Small intestine (tissue), 7 donors: ENCODE data around the gene SGIP1. TPM values are rescaled to one million over a fixed set of nuclear protein-coding genes. Genes with fewer than 3 reads are reported as not detected.
"Not testable (repeated sequence)": the region's sequence is repeated elsewhere in the genome, so short reads cannot be mapped to it uniquely, and the experiment has no call there.

ENCODE experiments used
- DNase-seq, 2 donors: peaks; one replicate each; pipeline versions ENCODE4 v3.0.0 to v3.0.0-alpha.2; 2013
- FAIRE-seq: peaks from 2 replicates; lab custom pipeline; 2012; peaks lifted over from hg19 to GRCh38; lab: Jason Lieb, UNC
- H3K27ac ChIP-seq, 3 donors: one replicate each; pipeline ENCODE4 v1.5.1; 2013; ENCODE audit warnings: low read length in 2 of 3, mild to moderate bottlenecking in 2 of 3, control low read depth in 1 of 3, inconsistent platforms in 1 of 3, low read depth in 1 of 3, moderate library complexity in 1 of 3
- H3K27me3 ChIP-seq, 3 donors: one replicate each; pipeline ENCODE4 v1.6.1; 2013; ENCODE audit warnings: low read length in 3 of 3, inconsistent platforms in 1 of 3; ENCODE audit not compliant: control insufficient read depth in 3 of 3, insufficient read depth in 3 of 3
- H3K36me3 ChIP-seq, 3 donors: one replicate each; pipeline ENCODE4 v1.6.1; 2013; ENCODE audit warnings: low read length in 3 of 3, inconsistent platforms in 1 of 3, low read depth in 1 of 3, mild to moderate bottlenecking in 1 of 3, moderate library complexity in 1 of 3; ENCODE audit not compliant: control insufficient read depth in 3 of 3, insufficient read depth in 2 of 3
- H3K4me1 ChIP-seq, 3 donors: one replicate each; pipeline ENCODE4 v1.6.1; 2013; ENCODE audit warnings: low read length in 2 of 3, inconsistent platforms in 1 of 3, low read depth in 1 of 3, mild to moderate bottlenecking in 1 of 3, moderate library complexity in 1 of 3; ENCODE audit not compliant: control insufficient read depth in 3 of 3, insufficient read depth in 2 of 3
- H3K4me3 ChIP-seq, 3 donors: one replicate each; pipeline ENCODE4 v1.5.1; 2013; ENCODE audit warnings: low read length in 3 of 3, control low read depth in 1 of 3, inconsistent platforms in 1 of 3, low read depth in 1 of 3, mild to moderate bottlenecking in 1 of 3, moderate library complexity in 1 of 3
- H3K9me3 ChIP-seq, 2 donors: one replicate each; pipeline ENCODE4 v1.6.1; 2013; ENCODE audit warnings: low read depth in 1 of 2, low read length in 1 of 2; ENCODE audit not compliant: control insufficient read depth in 2 of 2, insufficient read depth in 1 of 2
- WGBS, 3 donors: extraction: QIAGEN DNeasy Blood & Tissue Kit; methylation state at CpG; one replicate each; pipeline ENCODE4 v1.1.7; 2013; 5-methylcytosine and 5-hydroxymethylcytosine counted together
- polyA plus RNA-seq, 4 donors: library from polyadenylated mRNA; stranded (reverse) in 3 of 4; unstranded in 1 of 4; fragments of 200-250 nt in 3 of 4; fragments of 120-200 nt in 1 of 4; gene quantifications; one replicate each; pipeline versions ENCODE4 v1.2.1 to v1.2.3, GENCODE V29; 2013
- donor health status: healthy with polysubstance abuse.
- donor health status: control.
- donor health status: control.
- donor health status: Bipolar disorder and iron deficiency.
- donor health status: healthy.

Gene SGIP1
- polyA plus RNA-seq, 4 donors: 1.6 to 2.2 TPM; not detected in 2

GRCh38 chr1:66704177-66704875 lies 170.4 kb downstream of the SGIP1 start:
- 82 to 85% (median 83%) methylated on average over 4 of the region's 4 CpGs for WGBS, 3 donors
- H3K27me3 ChIP-seq: no peaks in the 10 kb centered on the region
- no peak overlapping the region for H3K4me3 ChIP-seq
- H3K9me3 ChIP-seq: no peaks in the 10 kb centered on the region
- no peak for FAIRE-seq
- no peaks in the 10 kb centered on the region for H3K36me3 ChIP-seq
- no peak for DNase-seq
- H3K4me1 ChIP-seq: no peaks in the 10 kb centered on the region
- H3K27ac ChIP-seq: no peak overlapping the region

DNA sequence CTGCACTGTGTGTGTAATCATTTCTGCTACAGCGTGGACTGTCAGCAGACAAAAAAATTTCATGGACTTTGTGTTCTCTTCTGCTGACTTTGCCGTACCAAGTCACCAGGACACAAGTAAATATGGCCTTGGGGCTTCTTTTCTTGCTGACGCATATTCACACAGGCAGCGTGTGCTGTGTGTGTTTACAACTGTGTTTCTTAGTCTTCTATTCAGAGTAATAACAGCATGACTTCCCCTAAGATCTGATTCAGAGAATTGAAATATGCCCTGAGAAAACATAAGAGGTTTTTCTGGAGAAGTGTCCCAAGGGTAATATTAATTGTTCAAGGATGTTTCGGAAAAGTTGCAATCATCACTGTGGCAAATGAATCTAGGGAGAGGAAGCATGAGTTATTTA lies 171.2 kb downstream of the SGIP1 start:
- Histone ChIP-seq H3K9me3 (no peaks in the 10 kb centered on the region), H3K4me1 (no peaks in the 10 kb centered on the region), H3K27ac (peak overlapping the region in 1 of 3 donors; percentile 52), H3K27me3 (no peaks in the 10 kb centered on the region), H3K4me3 (no peak overlapping the region), H3K36me3 (no peaks in the 10 kb centered on the region)
- FAIRE-seq (no peak), DNase-seq (peak in 1 of 2 donors; percentile 66)
- 57 to 64% (median 63%) methylated on average over 5 of the region's 5 CpGs for WGBS, 3 donors

DNA sequence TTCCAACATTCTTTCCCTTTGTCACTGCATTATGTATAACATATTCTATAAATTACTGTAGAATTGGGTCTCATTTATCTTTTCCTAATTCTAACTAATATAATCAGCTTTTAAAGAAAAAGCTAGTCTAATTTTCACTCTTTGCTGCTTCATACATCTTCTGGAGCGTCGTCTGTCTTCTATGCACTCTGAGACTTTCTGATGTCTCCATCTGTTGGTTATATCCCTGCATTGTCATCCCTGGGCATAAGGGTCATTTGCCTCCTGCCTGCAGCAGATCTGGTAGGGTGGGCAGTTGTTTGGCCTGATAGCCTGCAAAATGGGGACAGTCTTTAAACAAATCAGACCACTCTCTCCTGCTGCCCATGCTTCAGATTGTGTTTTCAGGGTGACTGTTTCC lies 177.5 kb downstream of the SGIP1 start:
- WGBS, 3 donors: 16 to 41% (median 25%) methylated on average over 2 of the region's 2 CpGs
- DNase-seq: no peak
- H3K4me3 ChIP-seq: no peak overlapping the region
- no peaks in the 10 kb centered on the region for H3K36me3 ChIP-seq
- no peaks in the 10 kb centered on the region for H3K9me3 ChIP-seq
- H3K27me3 ChIP-seq: no peaks in the 10 kb centered on the region
- no peak for FAIRE-seq
- no peak overlapping the region for H3K27ac ChIP-seq
- no peaks in the 10 kb centered on the region for H3K4me1 ChIP-seq

DNA sequence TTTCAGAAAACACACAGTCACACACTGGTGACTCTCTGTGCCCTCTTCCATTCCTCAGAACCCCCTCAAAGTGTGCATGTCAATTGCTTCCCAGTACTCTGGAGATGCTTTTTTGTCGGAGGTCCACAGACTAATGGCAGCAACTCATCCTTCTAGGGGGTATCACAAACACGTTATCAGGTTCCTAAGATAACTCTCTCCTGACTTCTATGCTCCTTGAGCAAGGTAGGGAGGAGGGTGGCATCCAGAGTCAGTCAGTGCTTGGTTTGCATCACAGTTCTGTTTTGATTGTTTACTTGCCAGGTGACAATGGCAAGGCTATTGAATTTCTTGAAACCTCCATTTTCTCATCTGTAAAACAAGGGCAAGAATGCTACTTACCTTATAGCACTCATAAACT lies 178.9 kb downstream of the SGIP1 start:
- H3K4me3 ChIP-seq: no peak overlapping the region
- H3K27ac ChIP-seq: no peak overlapping the region
- FAIRE-seq (no peak), DNase-seq (no peak)
- WGBS, 3 donors: 34 to 54% (median 36%) methylated on average over 2 of the region's 2 CpGs
- no peaks in the 10 kb centered on the region for H3K4me1 ChIP-seq
- no peaks in the 10 kb centered on the region for H3K36me3 ChIP-seq
- H3K9me3 ChIP-seq: no peaks in the 10 kb centered on the region
- H3K27me3 ChIP-seq: no peaks in the 10 kb centered on the region

DNA sequence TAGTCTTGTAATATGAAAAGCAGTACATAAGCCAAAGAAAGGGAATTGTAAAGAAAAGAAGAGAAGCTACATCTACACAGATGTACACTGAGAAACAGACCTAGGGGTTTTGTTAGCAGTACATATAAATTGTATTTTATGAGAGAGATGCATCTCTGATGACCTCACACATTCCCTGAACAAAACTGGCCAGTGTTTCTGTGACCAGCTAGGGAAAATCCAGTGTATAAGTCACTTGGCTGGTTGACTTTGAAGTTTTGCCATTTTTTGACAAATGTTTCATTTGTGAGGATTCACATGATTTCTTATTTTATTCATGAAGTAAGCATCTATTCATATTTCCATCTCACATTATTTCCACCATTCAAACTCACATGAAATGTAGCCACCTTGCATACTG lies 190.0 kb downstream of the SGIP1 start:
- Histone ChIP-seq H3K36me3 (no peaks in the 10 kb centered on the region), H3K27ac (no peak overlapping the region), H3K9me3 (no peaks in the 10 kb centered on the region), H3K27me3 (no peaks in the 10 kb centered on the region), H3K4me3 (no peak overlapping the region), H3K4me1 (no peaks in the 10 kb centered on the region)
- FAIRE-seq: no peak
- no peak for DNase-seq

DNA sequence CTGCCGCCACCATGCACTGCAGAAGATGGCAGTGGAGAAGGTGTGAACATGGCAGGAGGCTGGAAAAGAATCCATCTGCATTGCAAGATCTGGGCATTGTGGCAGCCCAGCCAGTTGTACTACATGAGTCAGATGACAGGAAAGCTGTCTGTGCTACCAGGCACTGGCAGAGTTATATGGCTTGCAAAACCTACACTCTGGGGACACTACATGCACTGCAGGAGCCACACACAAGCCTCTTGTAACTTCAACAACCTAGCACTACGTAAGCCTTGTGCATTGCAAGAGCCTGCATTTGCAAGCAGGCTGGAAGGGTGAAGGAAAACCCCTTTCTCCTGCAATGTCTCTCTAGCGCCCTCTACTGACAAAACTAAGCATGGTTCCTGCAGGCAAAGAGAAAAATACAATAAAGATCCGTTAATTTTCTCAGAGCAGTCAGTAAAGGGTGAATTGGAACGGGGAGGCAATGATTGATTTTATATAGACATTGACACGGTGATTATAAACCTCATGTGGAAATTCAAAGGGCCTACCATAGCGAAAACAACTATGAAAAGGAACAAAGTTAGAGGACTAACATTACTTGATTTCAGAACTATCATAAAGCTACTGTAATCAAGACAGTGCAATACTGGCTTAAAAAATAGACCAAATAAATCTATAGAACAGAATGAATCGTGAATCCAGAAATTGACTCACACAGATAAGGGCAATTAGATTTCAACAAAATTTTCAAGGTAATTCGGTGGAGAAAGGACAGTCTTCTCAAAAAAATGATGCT lies 192.1 kb downstream of the SGIP1 start:
- no peaks in the 10 kb centered on the region for H3K27me3 ChIP-seq
- H3K4me1 ChIP-seq: no peaks in the 10 kb centered on the region
- no peak overlapping the region for H3K27ac ChIP-seq
- WGBS, 3 donors: 21 to 26% (median 21%) methylated on average over 9 of the region's 9 CpGs
- no peaks in the 10 kb centered on the region for H3K9me3 ChIP-seq
- FAIRE-seq (no peak), DNase-seq (peak; percentile 57 to 68)
- no peaks in the 10 kb centered on the region for H3K36me3 ChIP-seq
- H3K4me3 ChIP-seq: no peak overlapping the region

DNA sequence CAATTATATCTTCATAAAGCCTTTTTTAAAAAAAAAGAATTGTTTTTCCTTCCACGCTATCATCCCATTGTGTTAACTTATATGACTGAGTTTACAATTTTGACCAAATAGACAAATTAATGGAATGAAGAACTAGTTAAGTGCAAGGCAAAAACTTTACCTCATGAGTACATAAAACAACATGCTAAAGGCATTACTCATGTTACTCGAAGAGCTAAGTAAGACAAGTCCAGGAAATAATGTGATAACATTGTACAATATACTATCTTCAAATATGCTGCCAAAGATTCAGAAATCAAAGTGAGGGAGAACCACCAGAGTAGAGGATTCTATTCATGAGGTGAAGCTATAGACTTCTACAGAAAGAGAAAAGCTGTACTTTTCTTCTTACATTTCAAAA lies 194.1 kb downstream of the SGIP1 start:
- no peak overlapping the region for H3K4me3 ChIP-seq
- DNase-seq (no peak), FAIRE-seq (no peak)
- no peaks in the 10 kb centered on the region for H3K36me3 ChIP-seq
- H3K9me3 ChIP-seq: no peaks in the 10 kb centered on the region
- H3K4me1 ChIP-seq: no peaks in the 10 kb centered on the region
- no peaks in the 10 kb centered on the region for H3K27me3 ChIP-seq
- 51 to 66% (median 64%) methylated on average over 2 of the region's 2 CpGs for WGBS, 3 donors
- H3K27ac ChIP-seq: no peak overlapping the region

GRCh38 chr1:66728716-66729115 lies 194.8 kb downstream of the SGIP1 start:
- H3K27ac ChIP-seq: not testable (repeated sequence)

More at GRCh38 chr1:66728716-66729115, 194.8 kb downstream of the SGIP1 start:
- not testable (repeated sequence) for FAIRE-seq, H3K4me1 ChIP-seq, H3K9me3 ChIP-seq, H3K36me3 ChIP-seq, DNase-seq, H3K4me3 ChIP-seq, H3K27me3 ChIP-seq
